ENCODE measurements around the gene KCNQ1.

DNA sequence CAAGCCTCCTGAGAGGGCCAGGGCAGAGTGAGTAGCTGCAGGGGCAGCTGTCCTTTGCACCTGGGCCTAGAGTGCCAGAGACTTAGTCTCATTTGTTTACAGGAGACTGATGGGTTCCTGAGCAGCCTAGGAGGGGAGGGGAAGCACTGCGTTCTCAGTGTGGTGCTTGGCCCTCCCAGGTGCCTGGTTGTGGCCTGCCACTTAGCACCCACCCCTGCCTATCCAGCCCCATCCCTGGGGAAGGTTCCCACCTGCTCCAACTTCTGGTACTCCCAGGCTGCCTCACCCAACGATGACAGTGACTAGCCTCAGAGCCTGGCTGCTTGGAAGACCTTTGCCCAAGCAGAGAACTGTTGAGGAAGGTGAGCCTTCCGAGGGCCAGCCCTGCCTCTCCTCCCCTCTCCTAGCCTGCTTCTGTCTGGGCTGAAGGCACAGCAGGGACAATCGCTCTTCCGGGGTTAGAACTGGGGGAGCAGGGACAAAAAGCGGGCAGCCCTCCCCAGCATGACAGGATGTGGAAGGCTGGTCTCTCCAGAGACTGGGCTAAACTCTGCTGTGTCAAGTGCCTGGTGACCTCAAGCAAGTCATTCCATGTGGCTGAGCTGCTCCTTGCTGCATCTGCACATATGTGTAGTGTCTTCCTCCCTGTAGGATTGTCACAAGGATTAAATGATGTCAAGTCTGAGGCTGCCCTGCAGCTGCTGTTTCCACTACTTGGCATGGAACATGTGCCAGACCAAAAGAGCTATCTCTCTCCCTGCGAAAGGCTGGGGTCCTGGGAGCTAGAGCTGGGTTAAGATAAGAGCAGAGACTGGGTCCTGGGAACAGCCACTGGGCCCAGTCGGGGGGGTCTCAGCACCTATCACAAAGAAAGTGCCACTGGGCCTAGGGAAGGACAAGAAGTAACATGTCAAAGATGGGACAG is 245.1 kb downstream of the KCNQ1 start:
- no peak for TF ChIP-seq POLR2AphosphoS5 (IDR thresholded peaks at IDR 0.05; ENCODE audit: low read depth, low read length)
- TF ChIP-seq POLR2A (IDR thresholded peaks at IDR 0.05; ENCODE audit: low read depth, low read length) = no peak
- TF ChIP-seq TAF1 (IDR thresholded peaks at IDR 0.05; ENCODE audit: borderline replicate concordance, low read depth, low read length) = no peak

Measured in GM12892 (cell line).